Muscle layer of duodenum (tissue), 2 donors: ENCODE results near the gene RAB4B.

Source experiments
- H3K27ac ChIP-seq: one replicate; pipeline ENCODE4 v1.7.0; 2013; ENCODE audit warnings: mild to moderate bottlenecking, low read length
- H3K27me3 ChIP-seq: one replicate; pipeline ENCODE4 v1.7.0; 2013; ENCODE audit warnings: low read depth, mild to moderate bottlenecking, control low read depth, low read length
- H3K36me3 ChIP-seq, 2 donors: one replicate each; pipeline ENCODE4 v1.7.0; 2013; ENCODE audit warnings: low read length in 2 of 2, control low read depth in 1 of 2, mild to moderate bottlenecking in 1 of 2; ENCODE audit not compliant: insufficient read depth in 2 of 2, control insufficient read depth in 1 of 2
- H3K4me1 ChIP-seq, 2 donors: one replicate each; pipeline ENCODE4 v1.7.0; 2013; ENCODE audit warnings: low read length in 2 of 2, mild to moderate bottlenecking in 2 of 2, control low read depth in 1 of 2, moderate library complexity in 1 of 2; ENCODE audit not compliant: insufficient read depth in 2 of 2, control insufficient read depth in 1 of 2
- H3K4me3 ChIP-seq, 2 donors: one replicate each; pipeline ENCODE4 v1.7.0; 2013; ENCODE audit warnings: low read length in 2 of 2, low read depth in 1 of 2, mild to moderate bottlenecking in 1 of 2
- H3K9me3 ChIP-seq, 2 donors: one replicate each; pipeline ENCODE4 v1.7.0; 2013; ENCODE audit warnings: low read length in 2 of 2, control low read depth in 1 of 2, mild to moderate bottlenecking in 1 of 2; ENCODE audit not compliant: control insufficient read depth in 1 of 2
- donor health status: healthy.

Gene RAB4B

GRCh38 chr19:40800997-40801377 lies 22.9 kb downstream of the RAB4B start:
- Histone ChIP-seq H3K4me3 (peak overlapping the region; percentile 76), H3K27me3 (no peaks in the 10 kb centered on the region), H3K4me1 (peaks cover 32 to 70% of the 10 kb centered on the region in 2 donors), H3K9me3 (no peaks in the 10 kb centered on the region), H3K27ac (peak overlapping the region; percentile 39), H3K36me3 (peaks cover 0 to 8% of the 10 kb centered on the region in 2 donors)

GRCh38 chr19:40801426-40802299 lies 23.6 kb downstream of the RAB4B start:
- H3K4me1 ChIP-seq: peaks cover 38 to 77% of the 10 kb centered on the region in 2 donors
- peak overlapping the region; percentile 67 for H3K27ac ChIP-seq

DNA sequence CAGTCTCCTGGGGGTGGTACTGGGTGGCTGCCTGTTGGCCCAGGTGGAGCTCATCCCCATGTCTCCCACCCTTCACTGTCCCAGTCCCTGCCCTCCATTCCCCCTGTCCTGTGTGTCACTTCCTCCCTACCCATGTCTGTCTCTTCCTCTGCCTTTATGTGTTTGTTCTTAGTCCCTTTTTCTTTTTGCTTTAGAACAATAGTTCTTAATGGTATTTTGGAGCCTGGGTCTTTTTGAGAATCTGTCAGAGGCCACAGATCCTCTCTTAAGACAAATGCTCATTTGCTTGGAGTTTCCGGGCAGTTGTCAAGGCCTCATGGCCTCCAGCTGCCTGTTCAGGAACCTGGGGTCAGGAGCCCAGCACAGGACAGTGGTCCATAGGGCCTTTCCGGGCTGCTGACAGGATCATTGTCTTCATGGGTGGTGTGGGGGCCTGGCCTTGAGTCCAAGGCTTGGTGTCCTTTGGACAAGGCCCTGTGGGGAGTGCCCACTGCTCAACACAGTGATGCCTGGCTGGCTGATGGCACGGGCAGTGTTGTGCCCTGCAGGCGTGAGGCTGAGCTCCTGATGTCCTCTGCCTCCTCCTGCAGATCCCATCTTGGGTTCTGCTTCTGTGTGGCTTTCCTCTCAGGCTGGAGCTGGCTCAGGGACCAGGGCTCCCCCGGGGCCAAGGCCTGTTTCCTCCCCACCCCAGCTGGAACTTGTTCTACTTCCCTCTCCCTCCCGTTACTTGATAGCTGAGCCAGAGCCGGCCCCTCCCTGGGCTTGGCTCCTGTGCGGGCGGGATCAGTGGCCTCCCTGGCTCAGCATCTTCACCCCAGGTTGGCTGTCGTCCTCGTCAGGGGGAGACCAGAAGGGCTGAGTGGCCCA lies 24.5 kb downstream of the RAB4B start:
- H3K27me3 ChIP-seq: no peaks in the 10 kb centered on the region
- H3K4me3 ChIP-seq: peak overlapping the region; percentile 35 to 49
- H3K4me1 ChIP-seq: peaks cover 38 to 80% of the 10 kb centered on the region in 2 donors
- H3K27ac ChIP-seq: peak overlapping the region; percentile 67
- peaks cover 5 to 8% of the 10 kb centered on the region in 2 donors for H3K36me3 ChIP-seq
- no peaks in the 10 kb centered on the region for H3K9me3 ChIP-seq

More at GRCh38 chr19:40801426-40802299, 23.6 kb downstream of the RAB4B start:
- Histone ChIP-seq H3K4me3 (peak overlapping the region; percentile 35 to 76), H3K36me3 (peaks cover 0 to 8% of the 10 kb centered on the region in 2 donors), H3K9me3 (no peaks in the 10 kb centered on the region), H3K27me3 (no peaks in the 10 kb centered on the region)

GRCh38 chr19:40803170-40803856 lies 25.3 kb downstream of the RAB4B start:
- Histone ChIP-seq H3K36me3 (peaks cover 13 to 14% of the 10 kb centered on the region in 2 donors), H3K4me1 (peaks cover 38 to 80% of the 10 kb centered on the region in 2 donors), H3K27ac (peak overlapping the region; percentile 67), H3K4me3 (peak overlapping the region; percentile 35 to 49), H3K9me3 (no peaks in the 10 kb centered on the region), H3K27me3 (no peaks in the 10 kb centered on the region)

- peak overlapping the region; percentile 67 for H3K27ac ChIP-seq
- H3K27me3 ChIP-seq: no peaks in the 10 kb centered on the region
- peaks cover 38 to 84% of the 10 kb centered on the region in 2 donors for H3K4me1 ChIP-seq
- H3K9me3 ChIP-seq: no peaks in the 10 kb centered on the region
- peak overlapping the region in 1 of 2 donors; percentile 6 for H3K4me3 ChIP-seq
- H3K36me3 ChIP-seq: peaks cover 17 to 20% of the 10 kb centered on the region in 2 donors
These were observed 26.1 kb downstream of the RAB4B start for GRCh38 chr19:40803857-40804782.

DNA sequence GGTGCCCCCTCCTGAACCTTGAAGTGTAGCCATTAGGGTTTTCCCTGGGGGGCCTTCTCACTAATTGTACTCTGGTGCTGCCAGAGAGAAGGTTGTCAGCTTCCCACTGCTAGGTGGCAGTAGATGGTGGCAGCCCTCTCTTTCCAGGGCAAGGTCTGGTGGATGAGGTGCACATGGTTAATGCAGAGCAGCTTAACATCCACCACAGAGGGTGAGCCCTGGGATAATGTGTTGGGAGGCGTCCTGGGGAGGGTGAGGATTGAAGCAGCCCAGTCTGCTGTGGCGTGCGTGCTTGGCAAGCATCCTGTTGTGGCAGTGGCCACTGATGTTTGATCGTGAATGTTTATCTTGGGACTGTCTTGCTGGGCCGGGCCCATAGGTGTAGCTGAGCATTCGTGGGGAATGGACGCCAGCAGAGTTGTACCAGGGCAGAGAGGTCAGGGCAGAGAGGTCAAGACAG lies 26.8 kb downstream of the RAB4B start:
- H3K36me3 ChIP-seq: peaks cover 17 to 20% of the 10 kb centered on the region in 2 donors
- peaks cover 38 to 90% of the 10 kb centered on the region in 2 donors for H3K4me1 ChIP-seq
- H3K9me3 ChIP-seq: no peaks in the 10 kb centered on the region
- H3K4me3 ChIP-seq: no peak overlapping the region
- H3K27me3 ChIP-seq: no peaks in the 10 kb centered on the region
- H3K27ac ChIP-seq: no peak overlapping the region

GRCh38 chr19:40805258-40805868 lies 27.3 kb downstream of the RAB4B start:
- Histone ChIP-seq H3K4me1 (peaks cover 38 to 89% of the 10 kb centered on the region in 2 donors), H3K27ac (peak overlapping the region; percentile 58), H3K9me3 (no peaks in the 10 kb centered on the region), H3K4me3 (no peak overlapping the region), H3K36me3 (peaks cover 17 to 20% of the 10 kb centered on the region in 2 donors), H3K27me3 (no peaks in the 10 kb centered on the region)

- Histone ChIP-seq H3K36me3 (peaks cover 11 to 17% of the 10 kb centered on the region in 2 donors), H3K27ac (peak overlapping the region; percentile 58), H3K4me1 (peaks cover 38 to 82% of the 10 kb centered on the region in 2 donors), H3K4me3 (peak overlapping the region; percentile 16 to 40), H3K9me3 (no peaks in the 10 kb centered on the region), H3K27me3 (no peaks in the 10 kb centered on the region)
These were observed 28.5 kb downstream of the RAB4B start for GRCh38 chr19:40806423-40807146.

DNA sequence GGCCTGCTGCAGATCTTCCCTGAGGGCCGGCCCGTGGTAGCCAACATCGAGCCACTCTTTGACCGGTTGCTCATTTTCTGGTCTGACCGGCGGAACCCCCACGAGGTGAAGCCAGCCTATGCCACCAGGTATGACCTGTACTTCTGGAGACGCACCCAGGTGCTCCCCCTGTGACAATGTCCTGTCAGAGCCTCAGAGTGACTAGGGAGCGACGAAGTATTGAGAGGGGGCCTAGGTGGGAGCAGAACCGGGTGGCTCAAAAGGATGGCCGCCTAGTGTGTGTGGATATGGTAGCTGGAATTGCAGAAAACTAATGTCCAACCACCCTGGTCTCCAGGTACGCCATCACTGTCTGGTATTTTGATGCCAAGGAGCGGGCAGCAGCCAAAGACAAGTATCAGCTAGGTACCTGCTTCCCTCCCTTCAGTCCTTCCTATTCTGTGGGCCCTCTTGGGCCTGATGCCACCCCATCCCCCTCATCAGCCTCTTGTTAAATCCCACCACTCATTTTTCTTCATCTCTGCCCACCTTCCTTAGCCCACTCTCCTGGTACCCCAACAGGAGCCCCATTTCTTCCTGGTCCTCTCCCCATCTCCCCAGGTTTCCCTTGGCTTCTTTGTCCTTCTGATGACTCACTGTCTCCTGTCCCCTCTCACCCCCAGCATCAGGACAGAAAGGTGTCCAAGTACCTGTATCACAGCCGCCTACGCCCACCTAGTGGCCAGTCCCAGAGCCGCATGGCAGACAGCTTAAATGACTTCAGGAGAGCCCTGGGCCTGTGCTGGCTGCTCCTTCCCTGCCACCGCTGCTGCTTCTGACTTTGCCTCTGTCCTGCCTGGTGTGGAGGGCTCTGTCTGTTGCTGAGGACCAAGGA lies 29.3 kb downstream of the RAB4B start:
- peak overlapping the region; percentile 3 for H3K27ac ChIP-seq
- H3K4me3 ChIP-seq: no peak overlapping the region
- no peaks in the 10 kb centered on the region for H3K27me3 ChIP-seq
- H3K36me3 ChIP-seq: peaks cover 11 to 17% of the 10 kb centered on the region in 2 donors
- H3K4me1 ChIP-seq: peaks cover 31 to 82% of the 10 kb centered on the region in 2 donors
- no peaks in the 10 kb centered on the region for H3K9me3 ChIP-seq
